ENCODE measurements around the gene MYO1D. TPM values are rescaled to one million over a fixed set of nuclear protein-coding genes. Genes with fewer than 3 reads are reported as not detected.

The MYO1D gene
- total RNA-seq, 4 donors from 2014 or later, result 36.9 to 49.2 (median 39.5) TPM

- ATAC-seq (ENCODE audit: low FRiP score), result no peak
- DNase-seq (ENCODE audit: low spot score), result no peak
- no peak for TF ChIP-seq CTCF (IDR thresholded peaks at IDR 0.05)
Observed at GRCh38 chr17:32798938-32799337, 78.0 kb downstream of the MYO1D start.

- TF ChIP-seq CTCF (IDR thresholded peaks at IDR 0.05), result no peak
- ATAC-seq (ENCODE audit: low FRiP score) (no peak), DNase-seq (ENCODE audit: low spot score) (no peak)
Observed at GRCh38 chr17:32795339-32795979, 81.5 kb downstream of the MYO1D start.

GRCh38 chr17:32794533-32795246 lies 82.2 kb downstream of the MYO1D start:
- DNase-seq (ENCODE audit: low spot score) (no peak), ATAC-seq (ENCODE audit: low FRiP score) (no peak)
- TF ChIP-seq CTCF (IDR thresholded peaks at IDR 0.05), result no peak

GRCh38 chr17:32793841-32794240 lies 83.1 kb downstream of the MYO1D start:
- DNase-seq (ENCODE audit: low spot score), result no peak
- ATAC-seq (ENCODE audit: low FRiP score), result no peak
- no peak for TF ChIP-seq CTCF (IDR thresholded peaks at IDR 0.05)

GRCh38 chr17:32792207-32792606 lies 84.7 kb downstream of the MYO1D start:
- DNase-seq (ENCODE audit: low spot score) (no peak), ATAC-seq (ENCODE audit: low FRiP score) (no peak)
- TF ChIP-seq CTCF (IDR thresholded peaks at IDR 0.05), result no peak

GRCh38 chr17:32786169-32786568 lies 90.8 kb downstream of the MYO1D start:
- no peak for ATAC-seq (ENCODE audit: low FRiP score)
- DNase-seq (ENCODE audit: low spot score), result no peak
- no peak for TF ChIP-seq CTCF (IDR thresholded peaks at IDR 0.05)

- DNase-seq (ENCODE audit: low spot score) (no peak), ATAC-seq (ENCODE audit: low FRiP score) (no peak)
- no peak for TF ChIP-seq CTCF (IDR thresholded peaks at IDR 0.05)
Observed at GRCh38 chr17:32784113-32784512, 92.8 kb downstream of the MYO1D start.

All from omental fat pad (tissue), 4 donors.